Left colon (tissue), 2 donors: ENCODE data around the gene IST1. TPM values are rescaled to one million over a fixed set of nuclear protein-coding genes. Genes with fewer than 3 reads are reported as not detected.

Source experiments
- ATAC-seq: fragments of 200-7000 bp; cut with Tn5 transposase; one replicate; pipeline ENCODE4 v1.9.1; 2020; ENCODE audit warnings: mild to moderate bottlenecking, moderate library complexity
- DNase-seq, 2 donors: peaks; one replicate each; pipeline ENCODE4 v3.0.0-alpha.2; 2020
- intact Hi-C, 2 donors: fragments of 100-400 bp; cut with DNase I in 1 of 2; cut with micrococcal nuclease in 1 of 2; formaldehyde crosslinking; loops; one replicate each; pipeline versions ENCODE4 v1.11.2 to v1.14.0; 2022; cut with DNase I, micrococcal nuclease
- total RNA-seq, 2 donors: library from RNA; stranded (reverse); fragmentation: NEBNext Ultra II Directional; extraction: Animal tissue kit (Norgen Biotek cat#: 25700); gene quantifications; one replicate each; pipeline ENCODE4 v1.2.1, GENCODE V29; 2021
- donor health status: DM: no; HTN: no; CAD: no.
- donor health status: DM: yes; HTN: yes; CAD: no.

Gene IST1
- total RNA-seq, 2 donors from 2014 or later: 200 to 250 TPM

GRCh38 chr16:71943887-71944286 lies 48.6 kb downstream of the IST1 start:
- intact Hi-C loops: no loop called here
- no peak for DNase-seq
- ATAC-seq: no peak

- intact Hi-C loops: no loop called here
- ATAC-seq (no peak), DNase-seq (no peak)
Observed at GRCh38 chr16:71945616-71946015, 50.3 kb downstream of the IST1 start.

GRCh38 chr16:71952825-71953224 lies 57.5 kb downstream of the IST1 start:
- ATAC-seq: no peak
- intact Hi-C loops: no loop called here
- no peak for DNase-seq

GRCh38 chr16:71954180-71954579 lies 58.8 kb downstream of the IST1 start:
- intact Hi-C loops: no loop called here
- no peak for ATAC-seq
- DNase-seq: no peak

GRCh38 chr16:71954699-71955195 lies 59.4 kb downstream of the IST1 start:
- ATAC-seq: no peak
- intact Hi-C loops: no loop called here

GRCh38 chr16:71956486-71956885 lies 61.2 kb downstream of the IST1 start:
- ATAC-seq (no peak), DNase-seq (no peak)
- intact Hi-C loops: no loop called here

More at GRCh38 chr16:71954699-71955195, 59.4 kb downstream of the IST1 start:
- no peak for DNase-seq

GRCh38 chr16:71961066-71962039 lies 66.0 kb downstream of the IST1 start:
- peak; percentile 73 to 86 for DNase-seq
- ATAC-seq: peak; percentile 96
- intact Hi-C loops: no loop called here

GRCh38 chr16:71963125-71963875 lies 68.0 kb downstream of the IST1 start:
- intact Hi-C loops: no loop called here
- ATAC-seq (no peak), DNase-seq (no peak)

GRCh38 chr16:71965223-71965622 lies 69.9 kb downstream of the IST1 start:
- ATAC-seq: no peak
- no peak for DNase-seq
- intact Hi-C loops: no loop called here

- ATAC-seq (no peak), DNase-seq (no peak)
- intact Hi-C loops: no loop called here
Observed at GRCh38 chr16:71966932-71967331, 71.6 kb downstream of the IST1 start.

GRCh38 chr16:71969353-71969752 lies 74.0 kb downstream of the IST1 start:
- no peak for ATAC-seq
- DNase-seq: no peak
- intact Hi-C loops: no loop called here

GRCh38 chr16:71971571-71971970 lies 76.2 kb downstream of the IST1 start:
- ATAC-seq (no peak), DNase-seq (no peak)
- intact Hi-C loops: no loop called here

GRCh38 chr16:71972356-71972755 lies 77.0 kb downstream of the IST1 start:
- ATAC-seq (no peak), DNase-seq (no peak)
- intact Hi-C loops: no loop called here

GRCh38 chr16:71973001-71973400 lies 77.7 kb downstream of the IST1 start:
- DNase-seq: no peak
- intact Hi-C loops: no loop called here
- no peak for ATAC-seq

GRCh38 chr16:71974068-71974818 lies 78.9 kb downstream of the IST1 start:
- DNase-seq: no peak
- intact Hi-C loops: no loop called here
- ATAC-seq: no peak
